HG03139 (cell line): ENCODE results near the gene USP4.
"Not testable (repeated sequence)": the region's sequence is repeated elsewhere in the genome, so short reads cannot be mapped to it uniquely, and the experiment has no call there.

Experiments used
- ATAC-seq: cut with Tn5 transposase; IDR thresholded peaks from one replicate; pipeline ENCODE4 v1.9.1; 2021; ENCODE audit not compliant: unreplicated experiment

The USP4 gene

GRCh38 chr3:49339941-49340800 is at the start of gene USP4:
Gene USP4, minus strand, starts transcription at chr3:49340053. Its CDS starts 29 bp downstream, at chr3:49340024.
- peak; percentile 74 for ATAC-seq

- no peak for ATAC-seq
These were observed 49.4 kb upstream of the USP4 start for GRCh38 chr3:49389297-49389696.

- no peak for ATAC-seq
These were observed 48.5 kb upstream of the USP4 start for GRCh38 chr3:49388289-49388820.

GRCh38 chr3:49387721-49388120 is 47.9 kb upstream of the USP4 start:
- ATAC-seq, result no peak

- no peak for ATAC-seq
These were observed 46.4 kb upstream of the USP4 start for GRCh38 chr3:49386056-49386756.

- no peak for ATAC-seq
These were observed 45.8 kb upstream of the USP4 start for GRCh38 chr3:49385617-49386016.

GRCh38 chr3:49383387-49383786 is 43.5 kb upstream of the USP4 start:
- no peak for ATAC-seq

- no peak for ATAC-seq
These were observed 38.5 kb upstream of the USP4 start for GRCh38 chr3:49378249-49378895.

GRCh38 chr3:49377483-49377882 is 37.6 kb upstream of the USP4 start:
- ATAC-seq, result no peak

- no peak for ATAC-seq
These were observed 32.1 kb upstream of the USP4 start for GRCh38 chr3:49371946-49372345.

- no peak for ATAC-seq
These were observed 30.9 kb upstream of the USP4 start for GRCh38 chr3:49370585-49371290.

GRCh38 chr3:49362561-49362960 is 22.7 kb upstream of the USP4 start:
- no peak for ATAC-seq

- no peak for ATAC-seq
These were observed 19.8 kb upstream of the USP4 start for GRCh38 chr3:49359623-49360022.

- no peak for ATAC-seq
These were observed 19.0 kb upstream of the USP4 start for GRCh38 chr3:49358884-49359225.

GRCh38 chr3:49358217-49358883 is 18.5 kb upstream of the USP4 start, which contains the start of gene GPX1:
Gene GPX1, minus strand, starts transcription at chr3:49358353. Its CDS starts 75 bp downstream, at chr3:49358278.
- ATAC-seq, result peak; percentile 77

- peak; percentile 29 for ATAC-seq
These were observed 17.8 kb upstream of the USP4 start for GRCh38 chr3:49357443-49358216.

GRCh38 chr3:49357095-49357442 is 17.2 kb upstream of the USP4 start:
- ATAC-seq, result not testable (repeated sequence)

- ATAC-seq, result no peak
These were observed 13.1 kb upstream of the USP4 start for GRCh38 chr3:49352890-49353421.

- no peak for ATAC-seq
These were observed 12.4 kb upstream of the USP4 start for GRCh38 chr3:49352281-49352680.
